Astrocyte (in vitro differentiated cells and primary cell): ENCODE results near the gene TOR1AIP2. TPM values are rescaled to one million over a fixed set of nuclear protein-coding genes. Genes with fewer than 3 reads are reported as not detected.
A peak's percentile ranks its signal among the peaks of the same experiment; 100 is the strongest.

ENCODE experiments used
- DNase-seq: peaks from one replicate; pipeline ENCODE4 v3.0.0-alpha.2; 2010; ENCODE audit warnings: low read depth
- FAIRE-seq: peaks from 2 replicates; lab custom pipeline; 2011; peaks lifted over from hg19 to GRCh38; lab: Jason Lieb, UNC
- H2AFZ ChIP-seq: 2 replicates; pipeline ENCODE4 v1.6.0; 2012; ENCODE audit warnings: low read depth, low read length, inconsistent platforms
- H3K27ac ChIP-seq: 2 replicates; pipeline ENCODE4 v1.5.1; 2011; ENCODE audit warnings: low read depth, low read length, inconsistent platforms
- H3K27me3 ChIP-seq: 2 replicates; pipeline ENCODE4 v1.6.0; 2011; ENCODE audit warnings: low read length, inconsistent platforms; ENCODE audit not compliant: insufficient read depth
- H3K36me3 ChIP-seq: 2 replicates; pipeline ENCODE4 v1.5.1; 2011; ENCODE audit warnings: low read length, inconsistent platforms; ENCODE audit not compliant: insufficient read depth
- H3K4me1 ChIP-seq: 2 replicates; pipeline ENCODE4 v1.5.1; 2011; ENCODE audit warnings: low read length, inconsistent platforms; ENCODE audit not compliant: insufficient read depth
- H3K4me2 ChIP-seq: 2 replicates; pipeline ENCODE4 v1.6.0; 2012; ENCODE audit warnings: low read length, inconsistent platforms
- H3K4me3 ChIP-seq: 2 replicates; pipeline ENCODE4 v1.5.1; 2011; ENCODE audit warnings: low read depth, mild to moderate bottlenecking, low read length, inconsistent platforms; ENCODE audit not compliant: insufficient read depth
- H3K79me2 ChIP-seq: 2 replicates; pipeline ENCODE4 v1.6.0; 2012; ENCODE audit warnings: mild to moderate bottlenecking, low read length, inconsistent platforms; ENCODE audit not compliant: insufficient read depth
- H3K9ac ChIP-seq: 2 replicates; pipeline ENCODE4 v1.6.0; 2012; ENCODE audit warnings: mild to moderate bottlenecking, low read length, inconsistent platforms
- H3K9me3 ChIP-seq: 2 replicates; pipeline ENCODE4 v1.5.1; 2012; ENCODE audit warnings: low read depth, mild to moderate bottlenecking, low read length, inconsistent platforms; ENCODE audit not compliant: insufficient read depth
- H4K20me1 ChIP-seq: 2 replicates; pipeline ENCODE4 v1.6.0; 2012; ENCODE audit warnings: low read length, inconsistent platforms; ENCODE audit not compliant: insufficient read depth
- H3K27ac Mint-ChIP-seq: one replicate; pipeline ENCODE4 v1.8.0; 2021; ENCODE audit warnings: mild to moderate bottlenecking, mixed read lengths; ENCODE audit not compliant: unreplicated experiment
- H3K27me3 Mint-ChIP-seq: one replicate; pipeline ENCODE4 v1.8.0; 2021; ENCODE audit warnings: low read depth, mixed read lengths; ENCODE audit not compliant: unreplicated experiment
- H3K36me3 Mint-ChIP-seq: one replicate; pipeline ENCODE4 v1.8.0; 2021; ENCODE audit warnings: low read depth, mixed read lengths; ENCODE audit not compliant: unreplicated experiment
- H3K4me1 Mint-ChIP-seq: one replicate; pipeline ENCODE4 v1.8.0; 2021; ENCODE audit warnings: low read depth, mixed read lengths; ENCODE audit not compliant: unreplicated experiment
- H3K4me3 Mint-ChIP-seq: one replicate; pipeline ENCODE4 v1.8.0; 2021; ENCODE audit warnings: mild to moderate bottlenecking, moderate library complexity, mixed read lengths; ENCODE audit not compliant: unreplicated experiment
- H3K9me3 Mint-ChIP-seq: one replicate; pipeline ENCODE4 v1.8.0; 2021; ENCODE audit warnings: mild to moderate bottlenecking, mixed read lengths; ENCODE audit not compliant: unreplicated experiment
- EZH2 ChIP-seq: IDR thresholded peaks from 2 replicates; pipeline ENCODE4 v1.6.1; 2012; ENCODE audit warnings: mild to moderate bottlenecking, low read length, inconsistent platforms; ENCODE audit not compliant: insufficient read depth
- total RNA-seq: library from RNA; stranded (reverse); gene quantifications from 2 replicates; pipeline ENCODE4 v1.2.1, GENCODE V29; 2021
- TF ChIP-seq, protein P1 (sequence below): IDR thresholded peaks from 2 replicates; pipeline ENCODE4 v1.5.1; 2011; ENCODE audit warnings: low read depth, mild to moderate bottlenecking, inconsistent platforms, low read length, moderate library complexity; ENCODE audit not compliant: insufficient read depth

The TOR1AIP2 gene
- total RNA-seq, 1 donor from 2014 or later = 141 TPM

DNA sequence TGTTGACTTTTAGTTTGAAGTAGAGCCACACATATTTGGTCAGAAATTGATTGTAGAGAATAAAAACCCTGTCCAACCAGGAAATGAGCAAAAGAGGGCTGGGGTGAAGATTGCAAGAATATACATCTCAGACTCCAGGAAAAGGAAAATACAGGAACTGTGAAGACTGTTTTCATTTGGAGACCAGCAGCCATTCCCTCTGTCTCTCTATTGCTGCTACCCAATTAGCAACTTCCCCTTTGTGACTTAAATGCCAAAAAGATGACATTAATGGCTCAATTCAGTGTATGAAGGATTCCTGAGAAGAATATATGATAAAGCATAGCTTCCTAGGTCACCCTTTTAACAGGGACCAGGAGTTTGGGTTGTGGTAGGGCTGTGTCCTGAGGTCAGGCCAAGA lies 45.4 kb upstream of the TOR1AIP2 start:
- no peak overlapping the region for H3K9ac ChIP-seq
- H3K27me3 Mint-ChIP-seq = no peaks in the 10 kb centered on the region
- H3K36me3 ChIP-seq = peaks cover 2% of the 10 kb centered on the region
- H3K4me3 Mint-ChIP-seq = no peak overlapping the region
- H3K9me3 ChIP-seq = no peaks in the 10 kb centered on the region
- peaks cover 10% of the 10 kb centered on the region for H3K36me3 Mint-ChIP-seq
- FAIRE-seq = no peak
- H3K9me3 Mint-ChIP-seq = no peaks in the 10 kb centered on the region
- no peak overlapping the region for H3K4me3 ChIP-seq
- peaks cover 19% of the 10 kb centered on the region for H3K4me1 Mint-ChIP-seq
- DNase-seq = no peak
- H4K20me1 ChIP-seq = no peaks in the 10 kb centered on the region
- H3K27ac ChIP-seq = no peak overlapping the region
- no peaks in the 10 kb centered on the region for H3K79me2 ChIP-seq
- peaks cover 3% of the 10 kb centered on the region for H3K4me1 ChIP-seq
- no peak overlapping the region for H2AFZ ChIP-seq
- no peak overlapping the region for H3K4me2 ChIP-seq
- TF ChIP-seq, protein P1, sequence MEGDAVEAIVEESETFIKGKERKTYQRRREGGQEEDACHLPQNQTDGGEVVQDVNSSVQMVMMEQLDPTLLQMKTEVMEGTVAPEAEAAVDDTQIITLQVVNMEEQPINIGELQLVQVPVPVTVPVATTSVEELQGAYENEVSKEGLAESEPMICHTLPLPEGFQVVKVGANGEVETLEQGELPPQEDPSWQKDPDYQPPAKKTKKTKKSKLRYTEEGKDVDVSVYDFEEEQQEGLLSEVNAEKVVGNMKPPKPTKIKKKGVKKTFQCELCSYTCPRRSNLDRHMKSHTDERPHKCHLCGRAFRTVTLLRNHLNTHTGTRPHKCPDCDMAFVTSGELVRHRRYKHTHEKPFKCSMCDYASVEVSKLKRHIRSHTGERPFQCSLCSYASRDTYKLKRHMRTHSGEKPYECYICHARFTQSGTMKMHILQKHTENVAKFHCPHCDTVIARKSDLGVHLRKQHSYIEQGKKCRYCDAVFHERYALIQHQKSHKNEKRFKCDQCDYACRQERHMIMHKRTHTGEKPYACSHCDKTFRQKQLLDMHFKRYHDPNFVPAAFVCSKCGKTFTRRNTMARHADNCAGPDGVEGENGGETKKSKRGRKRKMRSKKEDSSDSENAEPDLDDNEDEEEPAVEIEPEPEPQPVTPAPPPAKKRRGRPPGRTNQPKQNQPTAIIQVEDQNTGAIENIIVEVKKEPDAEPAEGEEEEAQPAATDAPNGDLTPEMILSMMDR = no peak
- TF ChIP-seq EZH2 = no peak
- no peaks in the 10 kb centered on the region for H3K27me3 ChIP-seq
- no peak overlapping the region for H3K27ac Mint-ChIP-seq

DNA sequence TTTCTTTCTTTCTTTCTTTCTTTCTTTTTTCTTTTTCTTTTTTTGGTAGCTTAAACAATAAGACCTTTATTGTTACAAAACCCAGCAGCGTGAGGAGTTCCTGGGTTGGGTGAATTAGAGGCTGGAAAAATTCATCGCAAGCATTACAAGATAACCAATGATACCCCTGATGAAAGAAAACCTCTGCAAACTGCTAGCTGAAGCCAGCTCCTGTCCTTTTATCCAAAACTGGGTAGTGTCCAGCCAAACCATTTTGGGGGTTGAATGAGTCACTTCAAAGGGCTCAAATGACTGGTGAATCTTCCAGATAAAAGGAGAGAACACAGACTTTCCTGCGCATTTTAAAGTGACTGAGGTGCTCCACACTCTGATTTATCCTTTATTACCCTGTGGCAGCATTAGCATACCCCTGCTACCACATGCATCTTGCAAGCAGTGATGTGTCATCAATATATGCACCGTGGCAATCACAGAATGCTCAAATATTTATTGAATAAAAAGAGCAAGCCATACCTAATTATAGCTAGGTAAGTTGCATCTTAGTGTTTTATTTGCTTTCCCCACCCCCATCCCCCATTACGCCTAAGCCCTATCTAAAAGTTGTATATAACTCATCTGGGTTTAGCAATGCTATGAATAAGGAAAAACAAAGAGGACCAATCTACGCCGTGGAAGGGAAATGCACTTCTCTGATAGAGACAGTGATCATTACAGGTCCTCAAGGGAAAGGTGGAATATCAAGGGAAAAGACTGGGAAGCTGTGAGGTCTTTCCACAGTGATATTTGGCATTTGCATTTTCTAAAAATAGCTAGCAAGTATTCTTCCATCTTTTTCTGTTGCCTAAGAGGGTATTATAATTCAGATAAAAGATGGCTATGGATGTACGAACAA lies 44.6 kb upstream of the TOR1AIP2 start:
- Histone ChIP-seq H3K27me3 (no peaks in the 10 kb centered on the region), H3K36me3 (peaks cover 10% of the 10 kb centered on the region), H3K4me1 (peaks cover 3% of the 10 kb centered on the region), H3K9me3 (no peaks in the 10 kb centered on the region), H3K4me3 (no peak overlapping the region), H4K20me1 (no peaks in the 10 kb centered on the region), H3K9ac (no peak overlapping the region), H3K4me2 (no peak overlapping the region), H3K79me2 (no peaks in the 10 kb centered on the region), H2AFZ (no peak overlapping the region), H3K27ac (no peak overlapping the region)
- Mint-ChIP-seq H3K4me1 (peaks cover 24% of the 10 kb centered on the region), H3K9me3 (no peaks in the 10 kb centered on the region), H3K36me3 (peaks cover 17% of the 10 kb centered on the region), H3K27me3 (no peaks in the 10 kb centered on the region), H3K4me3 (no peak overlapping the region), H3K27ac (no peak overlapping the region)
- TF ChIP-seq, protein P1 = no peak
- TF ChIP-seq EZH2 = no peak
- FAIRE-seq (no peak), DNase-seq (peak; percentile 25)

DNA sequence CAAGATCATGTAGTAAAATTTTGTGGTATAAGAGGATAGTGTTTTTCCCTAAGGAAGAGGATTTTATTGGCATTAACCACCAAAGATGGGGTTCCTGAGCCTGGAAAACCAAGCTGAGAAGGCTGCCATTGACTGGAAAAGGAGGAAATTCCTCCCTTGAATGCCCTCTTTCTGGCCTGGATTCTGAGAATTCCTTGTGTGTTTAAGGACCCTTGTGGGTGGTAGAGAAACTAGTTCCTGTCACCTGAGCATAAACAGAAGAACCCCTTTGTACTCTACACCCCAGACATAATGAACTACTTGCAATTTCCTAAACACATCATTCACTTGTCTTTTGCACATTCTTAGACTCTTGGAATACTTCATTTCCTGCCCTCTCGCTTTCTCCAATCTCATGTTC lies 43.9 kb upstream of the TOR1AIP2 start:
- Mint-ChIP-seq H3K9me3 (no peaks in the 10 kb centered on the region), H3K4me1 (peaks cover 24% of the 10 kb centered on the region), H3K36me3 (peaks cover 17% of the 10 kb centered on the region), H3K4me3 (no peak overlapping the region), H3K27me3 (no peaks in the 10 kb centered on the region), H3K27ac (no peak overlapping the region)
- no peak overlapping the region for H3K9ac ChIP-seq
- H3K4me1 ChIP-seq = no peaks in the 10 kb centered on the region
- no peaks in the 10 kb centered on the region for H3K9me3 ChIP-seq
- H3K4me2 ChIP-seq = no peak overlapping the region
- H3K36me3 ChIP-seq = peaks cover 10% of the 10 kb centered on the region
- H4K20me1 ChIP-seq = no peaks in the 10 kb centered on the region
- no peak overlapping the region for H2AFZ ChIP-seq
- DNase-seq (peak; percentile 9), FAIRE-seq (no peak)
- no peak overlapping the region for H3K4me3 ChIP-seq
- no peak overlapping the region for H3K27ac ChIP-seq
- H3K27me3 ChIP-seq = no peaks in the 10 kb centered on the region
- no peak for TF ChIP-seq EZH2
- TF ChIP-seq, protein P1 = no peak
- no peaks in the 10 kb centered on the region for H3K79me2 ChIP-seq
